HCT116 (cell line): ENCODE data around the gene COL7A1. TPM values are rescaled to one million over a fixed set of nuclear protein-coding genes. Genes with fewer than 3 reads are reported as not detected.

Experiments used
- ATAC-seq: fragments of 200-7000 bp; cut with Tn5 transposase; 2 replicates; pipeline ENCODE4 v1.9.1; 2020; ENCODE audit warnings: mild to moderate bottlenecking, moderate library complexity
- BruUV-seq: library from RNA; stranded (reverse); fragments of 400-500 nt; replicated peaks from 2 replicates; lab custom pipeline; 2021; lab: Mats Ljungman, UMichigan
- CTCF ChIA-PET: fragments of 300-600 bp; sonication (Branson Sonifier 250); formaldehyde crosslinking; loops from one replicate; lab custom pipeline; 2021; ENCODE audit warnings: antibody characterized with exemption; lab: Charles Lee
- POLR2A ChIA-PET: fragments of 300-600, 350-600 bp; sonication (Branson Sonifier 250); formaldehyde crosslinking; loops from one replicate; lab custom pipeline; 2021; ENCODE audit warnings: antibody characterized with exemption; lab: Charles Lee
- RAD21 ChIA-PET, 2 experiments: fragments of 300-600 bp; sonication (Branson Sonifier 250); formaldehyde crosslinking; loops; one replicate each; lab custom pipeline; 2023; ENCODE audit warnings: low total read pairs in 2 of 2; ENCODE audit not compliant: uncharacterized antibody in 2 of 2, unreplicated experiment in 2 of 2, low non-redundant PET in 1 of 2; lab: Charles Lee
- DNase-seq: peaks from one replicate; pipeline ENCODE4 v3.0.0-alpha.2; 2010; ENCODE audit warnings: low read depth, low spot score
- H2AFZ ChIP-seq: fragments of 200-600 bp; shearing (Covaris generic), sonication (generic); 2 replicates; pipeline ENCODE4 v1.6.1; 2017; ENCODE audit warnings: low read depth, mixed run types, mixed read lengths, antibody characterized with exemption, low read length; ENCODE audit not compliant: poor library complexity, severe bottlenecking
- H3K27ac ChIP-seq: 2 replicates; pipeline ENCODE4 v1.5.1; 2012; ENCODE audit warnings: low read depth, low read length
- H3K27me3 ChIP-seq: fragments of 200-600 bp; sonication (generic); 2 replicates; pipeline ENCODE4 v1.6.1; 2016; ENCODE audit warnings: mixed run types, low read length, mixed read lengths; ENCODE audit not compliant: insufficient read depth
- H3K36me3 ChIP-seq, 2 experiments: fragments of 200-500 bp in 1 of 2; fragments of 200-600 bp in 1 of 2; sonication (Bioruptor generic) in 1 of 2; sonication (generic) in 1 of 2; 2 replicates each; pipeline versions ENCODE4 v1.5.1 to v1.6.1; 2014 to 2016; ENCODE audit warnings: low read length in 2 of 2, inconsistent platforms in 1 of 2, mixed read lengths in 1 of 2, mixed run types in 1 of 2; ENCODE audit not compliant: insufficient read depth in 2 of 2, control insufficient read depth in 1 of 2
- H3K4me1 ChIP-seq, 2 experiments: fragments of 200-600 bp in 1 of 2; sonication (generic) in 1 of 2; 2 replicates each; pipeline versions ENCODE4 v1.5.1 to v1.6.1; 2012 to 2017; ENCODE audit warnings: low read length in 2 of 2, inconsistent platforms in 1 of 2, mild to moderate bottlenecking in 1 of 2, mixed read lengths in 1 of 2, mixed run types in 1 of 2, moderate library complexity in 1 of 2; ENCODE audit not compliant: insufficient read depth in 2 of 2, control insufficient read depth in 1 of 2
- H3K4me2 ChIP-seq: fragments of 200-600 bp; sonication (generic); 2 replicates; pipeline ENCODE4 v1.6.1; 2017; ENCODE audit warnings: mixed run types, low read length, mixed read lengths
- H3K4me3 ChIP-seq, 2 experiments: fragments of 200-600 bp in 1 of 2; sonication (generic) in 1 of 2; replicated peaks in 1 of 2; 2 replicates each; pipeline ENCODE4 v1.5.1; 2011 to 2016; ENCODE audit warnings: low read length in 2 of 2, control low read depth in 1 of 2, low read depth in 1 of 2, mild to moderate bottlenecking in 1 of 2, mixed read lengths in 1 of 2, mixed run types in 1 of 2
- H3K79me2 ChIP-seq: fragments of 200-600 bp; sonication (generic); 2 replicates; pipeline ENCODE4 v1.6.1; 2017; ENCODE audit warnings: mild to moderate bottlenecking, mixed run types, low read length, moderate library complexity, mixed read lengths; ENCODE audit not compliant: insufficient read depth
- H3K9ac ChIP-seq: fragments of 200-600 bp; sonication (generic); 2 replicates; pipeline ENCODE4 v1.6.1; 2016; ENCODE audit warnings: low read length, mixed read lengths
- H3K9me2 ChIP-seq: fragments of 200-600 bp; sonication (generic), shearing (Covaris generic); 2 replicates; pipeline ENCODE4 v1.6.1; 2017; ENCODE audit warnings: mixed run types, mild to moderate bottlenecking, moderate library complexity; ENCODE audit not compliant: insufficient read depth
- H3K9me3 ChIP-seq, 2 experiments: fragments of 200-500 bp in 1 of 2; fragments of 200-600 bp in 1 of 2; sonication (Bioruptor generic) in 1 of 2; sonication (generic) in 1 of 2; 2 replicates each; pipeline ENCODE4 v1.6.1; 2014 to 2017; ENCODE audit warnings: low read length in 2 of 2, mixed read lengths in 2 of 2, inconsistent platforms in 1 of 2, low read depth in 1 of 2, mild to moderate bottlenecking in 1 of 2, mixed run types in 1 of 2, moderate library complexity in 1 of 2; ENCODE audit not compliant: control insufficient read depth in 1 of 2, insufficient read depth in 1 of 2
- H4K20me1 ChIP-seq: fragments of 200-600 bp; sonication (generic), shearing (Covaris generic); 2 replicates; pipeline ENCODE4 v1.6.1; 2017; ENCODE audit warnings: mixed run types, mild to moderate bottlenecking, moderate library complexity; ENCODE audit not compliant: insufficient read depth
- CBX3 ChIP-seq: IDR thresholded peaks from 2 replicates; pipeline ENCODE4 v1.6.1; 2012; ENCODE audit warnings: low read depth
- CEBPB ChIP-seq: IDR thresholded peaks from 2 replicates; pipeline ENCODE4 v1.6.1; 2012; ENCODE audit warnings: low read depth
- EGR1 ChIP-seq: IDR thresholded peaks from 2 replicates; pipeline ENCODE4 v1.6.1; 2012; ENCODE audit warnings: low read depth
- ELF1 ChIP-seq: IDR thresholded peaks from 2 replicates; pipeline ENCODE4 v1.6.1; 2012; ENCODE audit warnings: low read depth, borderline replicate concordance
- EZH2 ChIP-seq: fragments of 200-600 bp; sonication (generic); IDR thresholded peaks from 2 replicates; pipeline ENCODE4 v1.6.1; 2017; ENCODE audit warnings: antibody characterized with exemption, mixed run types
- JUND ChIP-seq: IDR thresholded peaks from 2 replicates; pipeline ENCODE4 v1.6.1; 2012
- POLR2A ChIP-seq: IDR thresholded peaks from 2 replicates; pipeline ENCODE4 v1.7.0; 2011; ENCODE audit warnings: borderline replicate concordance; ENCODE audit not compliant: insufficient read depth, insufficient read length; ENCODE audit errors: extremely low read depth
- POLR2AphosphoS5 ChIP-seq: IDR thresholded peaks from 2 replicates; pipeline ENCODE4 v1.6.1; 2011; ENCODE audit warnings: mild to moderate bottlenecking, low read depth, low read length, moderate library complexity
- RAD21 ChIP-seq: IDR thresholded peaks from 2 replicates; pipeline ENCODE4 v1.6.1; 2012; ENCODE audit warnings: low read depth, mild to moderate bottlenecking
- SIN3A ChIP-seq: IDR thresholded peaks from 2 replicates; pipeline ENCODE4 v1.6.1; 2012; ENCODE audit warnings: low read depth
- SP1 ChIP-seq: IDR thresholded peaks from 2 replicates; pipeline ENCODE4 v1.6.1; 2012; ENCODE audit warnings: low read depth
- TCF7L2 ChIP-seq: IDR thresholded peaks from 2 replicates; pipeline ENCODE4 v1.7.0; 2011; ENCODE audit warnings: borderline replicate concordance, inconsistent platforms; ENCODE audit not compliant: insufficient read depth, insufficient read length; ENCODE audit errors: extremely low read depth
- YY1 ChIP-seq: IDR thresholded peaks from 2 replicates; pipeline ENCODE4 v1.6.1; 2011; ENCODE audit warnings: low read length, low read depth, moderate library complexity, mild to moderate bottlenecking; ENCODE audit not compliant: insufficient replicate concordance; ENCODE audit errors: extremely low read depth
- ZNF274 ChIP-seq: fragments of 200-500 bp; sonication (Bioruptor generic); IDR thresholded peaks from 2 replicates; pipeline ENCODE4 v1.6.1; 2014; ENCODE audit warnings: mild to moderate bottlenecking, low read depth, low read length, inconsistent platforms
- intact Hi-C: fragments of 100-400 bp; cut with micrococcal nuclease; formaldehyde crosslinking; loops from 2 replicates; pipeline ENCODE4 v1.10.0; 2022
- total RNA-seq: library from RNA; stranded (reverse); gene quantifications from one replicate; pipeline ENCODE4 v1.2.1, GENCODE V29; 2021; ENCODE audit not compliant: unreplicated experiment
- TF ChIP-seq, protein P1 (sequence below): IDR thresholded peaks from 2 replicates; pipeline ENCODE4 v1.6.1; 2012; ENCODE audit warnings: low read depth
- TF ChIP-seq, protein P2 (sequence below): IDR thresholded peaks from 2 replicates; pipeline ENCODE4 v1.6.1; 2012
- TF ChIP-seq, protein P3 (sequence below): IDR thresholded peaks from 2 replicates; pipeline ENCODE4 v1.6.1; 2011; ENCODE audit warnings: mild to moderate bottlenecking, low read length, moderate library complexity; ENCODE audit not compliant: insufficient replicate concordance; ENCODE audit errors: extremely low read depth
- TF ChIP-seq, protein P4 (sequence below): IDR thresholded peaks from 2 replicates; pipeline ENCODE4 v1.6.1; 2012
- TF ChIP-seq, protein P5 (sequence below), 3 experiments: fragments of 200-600 bp in 1 of 3; sonication (generic) in 1 of 3; IDR thresholded peaks in 2 of 3; conservative IDR thresholded peaks in 1 of 3; 2 replicates each; pipeline ENCODE4 v1.5.1; 2012 to 2017; ENCODE audit warnings: low read depth in 2 of 3, low read length in 2 of 3, antibody characterized with exemption in 1 of 3, borderline replicate concordance in 1 of 3, control low read depth in 1 of 3, mild to moderate bottlenecking in 1 of 3, mixed read lengths in 1 of 3, mixed run types in 1 of 3, moderate library complexity in 1 of 3; ENCODE audit not compliant: insufficient read depth in 1 of 3

The COL7A1 gene
- total RNA-seq, 1 experiment from 2014 or later = 11.4 TPM

DNA sequence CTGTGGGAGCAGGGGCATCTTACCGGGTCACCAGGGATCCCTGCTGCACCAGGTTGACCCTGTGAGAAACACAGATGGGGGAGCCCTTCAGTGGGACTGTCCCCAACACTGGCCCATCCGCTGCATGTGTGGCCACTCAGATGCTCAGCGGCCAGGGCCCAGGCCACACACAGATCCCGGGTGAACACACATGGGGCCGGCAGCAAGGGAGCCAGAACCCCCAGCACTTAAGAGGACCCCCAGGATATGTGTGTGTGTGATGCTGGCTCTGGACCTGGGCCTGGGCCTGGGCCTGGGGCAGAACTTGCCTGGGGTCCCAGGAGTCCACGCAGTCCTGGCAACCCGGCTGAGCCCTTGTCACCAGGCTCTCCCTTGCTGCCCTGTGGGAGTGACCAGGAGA, 26.7 kb downstream of the COL7A1 start:
- no peaks in the 10 kb centered on the region for H3K27me3 ChIP-seq
- TF ChIP-seq, protein P1, sequence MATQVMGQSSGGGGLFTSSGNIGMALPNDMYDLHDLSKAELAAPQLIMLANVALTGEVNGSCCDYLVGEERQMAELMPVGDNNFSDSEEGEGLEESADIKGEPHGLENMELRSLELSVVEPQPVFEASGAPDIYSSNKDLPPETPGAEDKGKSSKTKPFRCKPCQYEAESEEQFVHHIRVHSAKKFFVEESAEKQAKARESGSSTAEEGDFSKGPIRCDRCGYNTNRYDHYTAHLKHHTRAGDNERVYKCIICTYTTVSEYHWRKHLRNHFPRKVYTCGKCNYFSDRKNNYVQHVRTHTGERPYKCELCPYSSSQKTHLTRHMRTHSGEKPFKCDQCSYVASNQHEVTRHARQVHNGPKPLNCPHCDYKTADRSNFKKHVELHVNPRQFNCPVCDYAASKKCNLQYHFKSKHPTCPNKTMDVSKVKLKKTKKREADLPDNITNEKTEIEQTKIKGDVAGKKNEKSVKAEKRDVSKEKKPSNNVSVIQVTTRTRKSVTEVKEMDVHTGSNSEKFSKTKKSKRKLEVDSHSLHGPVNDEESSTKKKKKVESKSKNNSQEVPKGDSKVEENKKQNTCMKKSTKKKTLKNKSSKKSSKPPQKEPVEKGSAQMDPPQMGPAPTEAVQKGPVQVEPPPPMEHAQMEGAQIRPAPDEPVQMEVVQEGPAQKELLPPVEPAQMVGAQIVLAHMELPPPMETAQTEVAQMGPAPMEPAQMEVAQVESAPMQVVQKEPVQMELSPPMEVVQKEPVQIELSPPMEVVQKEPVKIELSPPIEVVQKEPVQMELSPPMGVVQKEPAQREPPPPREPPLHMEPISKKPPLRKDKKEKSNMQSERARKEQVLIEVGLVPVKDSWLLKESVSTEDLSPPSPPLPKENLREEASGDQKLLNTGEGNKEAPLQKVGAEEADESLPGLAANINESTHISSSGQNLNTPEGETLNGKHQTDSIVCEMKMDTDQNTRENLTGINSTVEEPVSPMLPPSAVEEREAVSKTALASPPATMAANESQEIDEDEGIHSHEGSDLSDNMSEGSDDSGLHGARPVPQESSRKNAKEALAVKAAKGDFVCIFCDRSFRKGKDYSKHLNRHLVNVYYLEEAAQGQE = no peak
- TF ChIP-seq, protein P2, sequence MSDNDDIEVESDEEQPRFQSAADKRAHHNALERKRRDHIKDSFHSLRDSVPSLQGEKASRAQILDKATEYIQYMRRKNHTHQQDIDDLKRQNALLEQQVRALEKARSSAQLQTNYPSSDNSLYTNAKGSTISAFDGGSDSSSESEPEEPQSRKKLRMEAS = no peak
- TF ChIP-seq ZNF274 (no peak), TCF7L2 (no peak), CEBPB (no peak), SP1 (no peak), YY1 (no peak), POLR2AphosphoS5 (no peak), SIN3A (no peak), EZH2 (no peak), JUND (no peak), EGR1 (no peak), ELF1 (no peak), CBX3 (no peak), POLR2A (no peak), RAD21 (no peak)
- TF ChIP-seq, protein P3, sequence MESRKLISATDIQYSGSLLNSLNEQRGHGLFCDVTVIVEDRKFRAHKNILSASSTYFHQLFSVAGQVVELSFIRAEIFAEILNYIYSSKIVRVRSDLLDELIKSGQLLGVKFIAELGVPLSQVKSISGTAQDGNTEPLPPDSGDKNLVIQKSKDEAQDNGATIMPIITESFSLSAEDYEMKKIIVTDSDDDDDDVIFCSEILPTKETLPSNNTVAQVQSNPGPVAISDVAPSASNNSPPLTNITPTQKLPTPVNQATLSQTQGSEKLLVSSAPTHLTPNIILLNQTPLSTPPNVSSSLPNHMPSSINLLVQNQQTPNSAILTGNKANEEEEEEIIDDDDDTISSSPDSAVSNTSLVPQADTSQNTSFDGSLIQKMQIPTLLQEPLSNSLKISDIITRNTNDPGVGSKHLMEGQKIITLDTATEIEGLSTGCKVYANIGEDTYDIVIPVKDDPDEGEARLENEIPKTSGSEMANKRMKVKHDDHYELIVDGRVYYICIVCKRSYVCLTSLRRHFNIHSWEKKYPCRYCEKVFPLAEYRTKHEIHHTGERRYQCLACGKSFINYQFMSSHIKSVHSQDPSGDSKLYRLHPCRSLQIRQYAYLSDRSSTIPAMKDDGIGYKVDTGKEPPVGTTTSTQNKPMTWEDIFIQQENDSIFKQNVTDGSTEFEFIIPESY = no peak
- TF ChIP-seq, protein P4, sequence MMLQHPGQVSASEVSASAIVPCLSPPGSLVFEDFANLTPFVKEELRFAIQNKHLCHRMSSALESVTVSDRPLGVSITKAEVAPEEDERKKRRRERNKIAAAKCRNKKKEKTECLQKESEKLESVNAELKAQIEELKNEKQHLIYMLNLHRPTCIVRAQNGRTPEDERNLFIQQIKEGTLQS = no peak
- TF ChIP-seq, protein P5, sequence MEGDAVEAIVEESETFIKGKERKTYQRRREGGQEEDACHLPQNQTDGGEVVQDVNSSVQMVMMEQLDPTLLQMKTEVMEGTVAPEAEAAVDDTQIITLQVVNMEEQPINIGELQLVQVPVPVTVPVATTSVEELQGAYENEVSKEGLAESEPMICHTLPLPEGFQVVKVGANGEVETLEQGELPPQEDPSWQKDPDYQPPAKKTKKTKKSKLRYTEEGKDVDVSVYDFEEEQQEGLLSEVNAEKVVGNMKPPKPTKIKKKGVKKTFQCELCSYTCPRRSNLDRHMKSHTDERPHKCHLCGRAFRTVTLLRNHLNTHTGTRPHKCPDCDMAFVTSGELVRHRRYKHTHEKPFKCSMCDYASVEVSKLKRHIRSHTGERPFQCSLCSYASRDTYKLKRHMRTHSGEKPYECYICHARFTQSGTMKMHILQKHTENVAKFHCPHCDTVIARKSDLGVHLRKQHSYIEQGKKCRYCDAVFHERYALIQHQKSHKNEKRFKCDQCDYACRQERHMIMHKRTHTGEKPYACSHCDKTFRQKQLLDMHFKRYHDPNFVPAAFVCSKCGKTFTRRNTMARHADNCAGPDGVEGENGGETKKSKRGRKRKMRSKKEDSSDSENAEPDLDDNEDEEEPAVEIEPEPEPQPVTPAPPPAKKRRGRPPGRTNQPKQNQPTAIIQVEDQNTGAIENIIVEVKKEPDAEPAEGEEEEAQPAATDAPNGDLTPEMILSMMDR (IDR thresholded peaks at IDR 0.05 in 2 of 3, conservative IDR thresholded peaks at IDR 0.05 in 1 of 3; ENCODE audit: borderline replicate concordance in 1 of 3, insufficient read depth in 1 of 3, low read depth in 2 of 3, low read length in 2 of 3) = no peak
- TF ChIP-seq, all 23 proteins: peak for 0
- no peak for DNase-seq
- no peaks in the 10 kb centered on the region for H3K79me2 ChIP-seq
- H3K4me2 ChIP-seq = no peak overlapping the region
- ChIA-PET RAD21 (no interaction called here), POLR2A (no interaction called here), CTCF (no interaction called here)
- no TSS peak for BruUV-seq
- no peaks in the 10 kb centered on the region for H3K36me3 ChIP-seq
- no peak overlapping the region for H2AFZ ChIP-seq
- no peaks in the 10 kb centered on the region for H4K20me1 ChIP-seq
- H3K9me2 ChIP-seq = no peaks in the 10 kb centered on the region
- no peak for ATAC-seq
- H3K4me3 ChIP-seq = no peak overlapping the region
- intact Hi-C loops = no loop called here
- no peak overlapping the region for H3K27ac ChIP-seq
- peaks cover 28 to 37% of the 10 kb centered on the region in 2 experiments for H3K4me1 ChIP-seq
- H3K9me3 ChIP-seq = no peaks in the 10 kb centered on the region
- H3K9ac ChIP-seq = no peak overlapping the region
